GM12878 (cell line): ENCODE data around the gene CACNG8. TPM values are rescaled to one million over a fixed set of nuclear protein-coding genes. Genes with fewer than 3 reads are reported as not detected.
A peak's percentile ranks its signal among the peaks of the same experiment; 100 is the strongest.

ENCODE experiments used
- ATAC-seq: fragments of 200-7000 bp; cut with Tn5 transposase; 3 replicates; pipeline ENCODE4 v1.9.1; 2020; ENCODE audit warnings: mild to moderate bottlenecking, moderate library complexity
- BruUV-seq: library from RNA; stranded (reverse); fragments of 400-500 nt; replicated peaks from 2 replicates; lab custom pipeline; 2021; lab: Mats Ljungman, UMichigan
- CTCF ChIA-PET: fragments of 300-600 bp; sonication (Branson Sonifier 250); formaldehyde crosslinking; extraction: SDS; loops from one replicate; lab custom pipeline; 2021; ENCODE audit warnings: inconsistent platforms; lab: Yijun Ruan, JAX
- POLR2A ChIA-PET: fragments of 350-600 bp; formaldehyde crosslinking; extraction: SDS; loops from one replicate; lab custom pipeline; 2021; ENCODE audit warnings: inconsistent platforms; lab: Charles Lee
- RAD21 ChIA-PET: fragments of 300-600 bp; sonication (Branson Sonifier 250); formaldehyde crosslinking; loops from one replicate; lab custom pipeline; 2023; ENCODE audit warnings: antibody characterized with exemption; ENCODE audit not compliant: unreplicated experiment; lab: Charles Lee
- SMC1A ChIA-PET: fragments of 300-600 bp; sonication (Branson Sonifier 250); formaldehyde crosslinking; loops from one replicate; lab custom pipeline; 2023; ENCODE audit not compliant: unreplicated experiment, uncharacterized antibody; lab: Charles Lee
- DNase-seq: peaks from one replicate; pipeline ENCODE4 v3.0.0-alpha.2; 2011; ENCODE audit warnings: low read depth, low spot score
- FAIRE-seq: peaks from 3 replicates; lab custom pipeline; 2011; peaks lifted over from hg19 to GRCh38; lab: Jason Lieb, UNC
- H2AFZ ChIP-seq: 2 replicates; pipeline ENCODE4 v1.6.0; 2011; ENCODE audit warnings: low read depth, low read length, control low read depth; ENCODE audit not compliant: control insufficient read depth
- H3K27ac ChIP-seq: 2 replicates; pipeline ENCODE4 v1.5.1; 2011; ENCODE audit warnings: control low read depth; ENCODE audit not compliant: control insufficient read depth, insufficient read depth
- H3K27me3 ChIP-seq, 2 experiments: replicated peaks in 1 of 2; 2 replicates each; pipeline versions ENCODE4 v1.6.0 to v1.6.1; 2011; ENCODE audit warnings: low read length in 1 of 2; ENCODE audit not compliant: control insufficient read depth in 2 of 2, insufficient read depth in 2 of 2
- H3K36me3 ChIP-seq, 2 experiments: 2 replicates each; pipeline ENCODE4 v1.5.1; 2011; ENCODE audit warnings: low read length in 1 of 2; ENCODE audit not compliant: control insufficient read depth in 2 of 2, insufficient read depth in 2 of 2
- H3K4me1 ChIP-seq: 2 replicates; pipeline ENCODE4 v1.6.1; 2011; ENCODE audit warnings: mild to moderate bottlenecking, low read length, moderate library complexity, mixed read lengths; ENCODE audit not compliant: control insufficient read depth, insufficient read depth
- H3K4me2 ChIP-seq: 2 replicates; pipeline ENCODE4 v1.6.0; 2011; ENCODE audit warnings: control low read depth; ENCODE audit not compliant: control insufficient read depth, insufficient read depth
- H3K4me3 ChIP-seq: fragments of 200-600 bp; sonication (generic); 2 replicates; pipeline ENCODE4 v1.5.1; 2016
- H3K79me2 ChIP-seq: 2 replicates; pipeline ENCODE4 v1.6.0; 2011; ENCODE audit warnings: low read length; ENCODE audit not compliant: control insufficient read depth, insufficient read depth
- H3K9ac ChIP-seq: 2 replicates; pipeline ENCODE4 v1.8.0; 2011; ENCODE audit warnings: low read length, control low read depth, mixed read lengths; ENCODE audit not compliant: control insufficient read depth, insufficient read depth
- H3K9me3 ChIP-seq: replicated peaks from 3 replicates; pipeline ENCODE4 v1.5.1; 2011; ENCODE audit warnings: mild to moderate bottlenecking, low read length; ENCODE audit not compliant: control insufficient read depth, insufficient read depth
- H4K20me1 ChIP-seq: 2 replicates; pipeline ENCODE4 v1.6.0; 2011; ENCODE audit not compliant: control insufficient read depth, insufficient read depth
- BMI1 ChIP-seq: fragments of 450-650 bp; IDR thresholded peaks from 2 replicates; pipeline ENCODE4 v1.6.1; 2016; ENCODE audit warnings: mild to moderate bottlenecking, moderate library complexity, borderline replicate concordance
- CREM ChIP-seq: IDR thresholded peaks from 2 replicates; pipeline ENCODE4 v1.6.1; 2014; ENCODE audit warnings: antibody characterized with exemption, low read depth
- MLLT1 ChIP-seq: fragments of 450-650 bp; IDR thresholded peaks from 2 replicates; pipeline ENCODE4 v1.6.1; 2016; ENCODE audit warnings: mild to moderate bottlenecking
- PBX3 ChIP-seq: IDR thresholded peaks from 2 replicates; pipeline ENCODE4 v1.6.1; 2011; ENCODE audit warnings: mild to moderate bottlenecking, low read depth, low read length, moderate library complexity; ENCODE audit not compliant: insufficient replicate concordance
- PML ChIP-seq: IDR thresholded peaks from 2 replicates; pipeline ENCODE4 v1.6.1; 2012; ENCODE audit warnings: low read length, inconsistent platforms
- SIN3A ChIP-seq: IDR thresholded peaks from 2 replicates; pipeline ENCODE4 v1.6.1; 2012; ENCODE audit warnings: low read depth, low read length, improper control_type of control experiment
- ZNF207 ChIP-seq: fragments of 450-650 bp; IDR thresholded peaks from 2 replicates; pipeline ENCODE4 v1.6.1; 2014; ENCODE audit warnings: antibody characterized with exemption, mild to moderate bottlenecking, borderline replicate concordance
- ZNF384 ChIP-seq: IDR thresholded peaks from 2 replicates; pipeline ENCODE4 v1.6.1; 2012; ENCODE audit warnings: low read depth, mild to moderate bottlenecking, low read length, improper control_type of control experiment, borderline replicate concordance
- whole genome bisulfite sequencing: methylation state at CpG from one replicate; pipeline ENCODE4 v1.1.6; 2016; ENCODE audit warnings: low lambda C conversion rate; ENCODE audit not compliant: insufficient replicate concordance, insufficient coverage; ENCODE audit errors: missing lambda C conversion rate; 5-methylcytosine and 5-hydroxymethylcytosine counted together
- in situ Hi-C: fragments of 300-500 bp; cut with MboI; formaldehyde crosslinking; loops from 9 replicates; pipeline ENCODE4 v1.14.3; 2018; ENCODE audit warnings: mixed read lengths
- intact Hi-C: fragments of 100-400 bp; cut with micrococcal nuclease; formaldehyde crosslinking; loops from one replicate; pipeline ENCODE4 v1.14.2; 2022; ENCODE audit not compliant: unreplicated experiment
- polyA plus RNA-seq, 11 experiments: library from polyadenylated mRNA; depleted of rRNA in 4 of 11; unstranded in 6 of 11; stranded (reverse) in 5 of 11; fragments of >200 nt; fragmentation: Nextera tagmentation in 4 of 11; fragmentation: Illumina TruSeq in 1 of 11; extraction: Ambion mirVana in 4 of 11; extraction: Trizol in 1 of 11; gene quantifications; 1 replicate in 1 of 11; 2 replicates in 10 of 11; pipeline versions ENCODE4 v1.2.1 to v1.2.3, GENCODE V29; 2011 to 2016; ENCODE audit warnings: inconsistent platforms in 2 of 11, missing spikeins in 2 of 11, low read depth in 1 of 11
- total RNA-seq, 4 experiments: library from RNA; depleted of rRNA in 3 of 4; stranded (reverse); fragments of >200 nt in 3 of 4; fragmentation: Illumina TruSeq in 1 of 4; extraction: Trizol in 1 of 4; gene quantifications; 2 replicates each; pipeline versions ENCODE4 v1.2.1 to v1.2.3, GENCODE V29; 2013 to 2021

Gene CACNG8
- total and polyA plus RNA-seq, 10 of the 15 experiments (the other 5 are each of a cell fraction or from before 2014, with no cell fraction given) = not detected

- ChIA-PET POLR2A (no interaction called here), CTCF (no interaction called here)
Measured at GRCh38 chr19:53945441-53945840, 17.3 kb upstream of the CACNG8 start.

More at GRCh38 chr19:53945441-53945840, 17.3 kb upstream of the CACNG8 start:
- H3K9me3 ChIP-seq = no peaks in the 10 kb centered on the region; the same call in 2 of the 3 replicates
- H3K79me2 ChIP-seq = no peaks in the 10 kb centered on the region
- FAIRE-seq = no peak
- TF ChIP-seq ZNF384 = no peak
- no peak for TF ChIP-seq PBX3
- no peak for TF ChIP-seq ZNF207
- no peak for TF ChIP-seq CREM
- TF ChIP-seq SIN3A = no peak
- no peak for TF ChIP-seq BMI1
- TF ChIP-seq PML = no peak
- peak; percentile 58; the same call in 1 of the 2 replicates for TF ChIP-seq MLLT1
- TF ChIP-seq, all 136 proteins: peak for 1
- H3K4me1 ChIP-seq = no peaks in the 10 kb centered on the region
- H2AFZ ChIP-seq = no peak overlapping the region
- intact Hi-C loops (no loop called here), in situ Hi-C loops (no loop called here)
- no peak for ATAC-seq
- RAD21 ChIA-PET = no interaction called here
- no peak overlapping the region for H3K27ac ChIP-seq
- no peaks in the 10 kb centered on the region for H4K20me1 ChIP-seq
- no peaks in the 10 kb centered on the region for H3K36me3 ChIP-seq
- BruUV-seq = no TSS peak
- DNase-seq = no peak
- no peaks in the 10 kb centered on the region for H3K27me3 ChIP-seq
- SMC1A ChIA-PET = interaction anchor here (0.6 kb wide), 1 partner anchor 11 kb away, joined by 3 read pairs; no protein-coding TSS in a partner anchor
- no peak overlapping the region for H3K9ac ChIP-seq
- no peak overlapping the region for H3K4me3 ChIP-seq
- 18% methylated on average over 9 of the region's 9 CpGs for WGBS
- H3K4me2 ChIP-seq = no peak overlapping the region
